Calu3 (cell line): ENCODE results near the gene MARCKSL1. TPM values are rescaled to one million over a fixed set of nuclear protein-coding genes. Genes with fewer than 3 reads are reported as not detected.

Source experiments
- BruUV-seq: library from RNA; stranded (reverse); fragments of 400-500 nt; replicated peaks from 2 replicates; lab custom pipeline; 2021; lab: Mats Ljungman, UMichigan
- CTCF ChIA-PET: fragments of 300-600 bp; sonication (Branson Sonifier 250); formaldehyde crosslinking; loops from one replicate; lab custom pipeline; 2022; ENCODE audit warnings: antibody characterized with exemption; lab: Charles Lee
- DNase-seq: peaks from one replicate; pipeline ENCODE4 v3.0.0; 2022
- H3K27ac Mint-ChIP-seq: one replicate; pipeline ENCODE4 v1.8.0; 2022; ENCODE audit warnings: mixed read lengths; ENCODE audit not compliant: unreplicated experiment
- H3K27me3 Mint-ChIP-seq: one replicate; pipeline ENCODE4 v1.8.0; 2022; ENCODE audit warnings: mixed read lengths; ENCODE audit not compliant: unreplicated experiment
- H3K36me3 Mint-ChIP-seq: one replicate; pipeline ENCODE4 v1.8.0; 2022; ENCODE audit warnings: mild to moderate bottlenecking, moderate library complexity, mixed read lengths; ENCODE audit not compliant: insufficient read depth, unreplicated experiment
- H3K4me1 Mint-ChIP-seq: one replicate; pipeline ENCODE4 v1.8.0; 2022; ENCODE audit warnings: mild to moderate bottlenecking, low read depth, mixed read lengths; ENCODE audit not compliant: unreplicated experiment
- H3K4me3 Mint-ChIP-seq: one replicate; pipeline ENCODE4 v1.8.0; 2022; ENCODE audit warnings: mild to moderate bottlenecking, low read depth, moderate library complexity, mixed read lengths; ENCODE audit not compliant: unreplicated experiment
- H3K9me3 Mint-ChIP-seq: one replicate; pipeline ENCODE4 v1.8.0; 2022; ENCODE audit warnings: low read depth, mixed read lengths; ENCODE audit not compliant: unreplicated experiment
- intact Hi-C: fragments of 100-400 bp; cut with micrococcal nuclease; formaldehyde crosslinking; loops from one replicate; pipeline ENCODE4 v1.10.0; 2022; ENCODE audit not compliant: unreplicated experiment
- total RNA-seq: library from RNA; stranded (reverse); gene quantifications from 2 replicates; pipeline ENCODE4 v1.2.3, GENCODE V29; 2022
- TF ChIP-seq, protein P1 (sequence below): fragments of 200-600 bp; IDR thresholded peaks from one replicate; pipeline ENCODE4 v1.8.0; 2022; ENCODE audit warnings: antibody characterized with exemption; ENCODE audit not compliant: unreplicated experiment

The MARCKSL1 gene
- total RNA-seq, 1 experiment from 2014 or later = 169 TPM

DNA sequence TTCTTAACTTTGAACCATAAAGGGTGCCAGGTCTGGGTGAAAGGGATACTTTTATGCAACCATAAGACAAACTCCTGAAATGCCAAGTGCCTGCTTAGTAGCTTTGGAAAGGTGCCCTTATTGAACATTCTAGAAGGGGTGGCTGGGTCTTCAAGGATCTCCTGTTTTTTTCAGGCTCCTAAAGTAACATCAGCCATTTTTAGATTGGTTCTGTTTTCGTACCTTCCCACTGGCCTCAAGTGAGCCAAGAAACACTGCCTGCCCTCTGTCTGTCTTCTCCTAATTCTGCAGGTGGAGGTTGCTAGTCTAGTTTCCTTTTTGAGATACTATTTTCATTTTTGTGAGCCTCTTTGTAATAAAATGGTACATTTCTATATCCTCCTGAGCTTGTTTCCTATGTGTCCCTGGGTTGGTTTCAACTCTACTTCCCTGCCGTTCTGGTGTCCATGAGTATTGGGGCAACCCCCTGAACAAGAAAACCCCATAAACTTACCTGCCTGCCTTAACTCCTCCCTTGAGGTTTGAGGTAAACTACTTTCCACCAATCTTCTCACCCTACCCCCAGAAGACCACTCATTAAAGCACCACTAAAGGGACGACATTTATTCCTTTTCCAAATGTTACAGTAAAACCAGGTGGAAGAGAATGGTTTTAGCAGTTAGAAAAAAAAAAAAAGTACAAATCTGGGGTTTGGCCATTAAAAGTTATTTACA, 2.6 kb downstream of the MARCKSL1 start:
- Mint-ChIP-seq H3K36me3 (peaks cover 78% of the 10 kb centered on the region), H3K27ac (peak overlapping the region; percentile 80), H3K4me1 (peaks cover 55% of the 10 kb centered on the region), H3K9me3 (no peaks in the 10 kb centered on the region), H3K27me3 (no peaks in the 10 kb centered on the region), H3K4me3 (peak overlapping the region; percentile 85)
- intact Hi-C loops = no loop called here
- no peak for DNase-seq
- CTCF ChIA-PET = interaction anchor here (0.9 to 1.4 kb wide), 3 partner anchors 17 to 42 kb away, joined by 3 to 5 read pairs (median 4); partner anchors contain the start of gene HDAC1
- TF ChIP-seq, protein P1, sequence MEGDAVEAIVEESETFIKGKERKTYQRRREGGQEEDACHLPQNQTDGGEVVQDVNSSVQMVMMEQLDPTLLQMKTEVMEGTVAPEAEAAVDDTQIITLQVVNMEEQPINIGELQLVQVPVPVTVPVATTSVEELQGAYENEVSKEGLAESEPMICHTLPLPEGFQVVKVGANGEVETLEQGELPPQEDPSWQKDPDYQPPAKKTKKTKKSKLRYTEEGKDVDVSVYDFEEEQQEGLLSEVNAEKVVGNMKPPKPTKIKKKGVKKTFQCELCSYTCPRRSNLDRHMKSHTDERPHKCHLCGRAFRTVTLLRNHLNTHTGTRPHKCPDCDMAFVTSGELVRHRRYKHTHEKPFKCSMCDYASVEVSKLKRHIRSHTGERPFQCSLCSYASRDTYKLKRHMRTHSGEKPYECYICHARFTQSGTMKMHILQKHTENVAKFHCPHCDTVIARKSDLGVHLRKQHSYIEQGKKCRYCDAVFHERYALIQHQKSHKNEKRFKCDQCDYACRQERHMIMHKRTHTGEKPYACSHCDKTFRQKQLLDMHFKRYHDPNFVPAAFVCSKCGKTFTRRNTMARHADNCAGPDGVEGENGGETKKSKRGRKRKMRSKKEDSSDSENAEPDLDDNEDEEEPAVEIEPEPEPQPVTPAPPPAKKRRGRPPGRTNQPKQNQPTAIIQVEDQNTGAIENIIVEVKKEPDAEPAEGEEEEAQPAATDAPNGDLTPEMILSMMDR = no peak
- TSS peak; percentile 86 for BruUV-seq

DNA sequence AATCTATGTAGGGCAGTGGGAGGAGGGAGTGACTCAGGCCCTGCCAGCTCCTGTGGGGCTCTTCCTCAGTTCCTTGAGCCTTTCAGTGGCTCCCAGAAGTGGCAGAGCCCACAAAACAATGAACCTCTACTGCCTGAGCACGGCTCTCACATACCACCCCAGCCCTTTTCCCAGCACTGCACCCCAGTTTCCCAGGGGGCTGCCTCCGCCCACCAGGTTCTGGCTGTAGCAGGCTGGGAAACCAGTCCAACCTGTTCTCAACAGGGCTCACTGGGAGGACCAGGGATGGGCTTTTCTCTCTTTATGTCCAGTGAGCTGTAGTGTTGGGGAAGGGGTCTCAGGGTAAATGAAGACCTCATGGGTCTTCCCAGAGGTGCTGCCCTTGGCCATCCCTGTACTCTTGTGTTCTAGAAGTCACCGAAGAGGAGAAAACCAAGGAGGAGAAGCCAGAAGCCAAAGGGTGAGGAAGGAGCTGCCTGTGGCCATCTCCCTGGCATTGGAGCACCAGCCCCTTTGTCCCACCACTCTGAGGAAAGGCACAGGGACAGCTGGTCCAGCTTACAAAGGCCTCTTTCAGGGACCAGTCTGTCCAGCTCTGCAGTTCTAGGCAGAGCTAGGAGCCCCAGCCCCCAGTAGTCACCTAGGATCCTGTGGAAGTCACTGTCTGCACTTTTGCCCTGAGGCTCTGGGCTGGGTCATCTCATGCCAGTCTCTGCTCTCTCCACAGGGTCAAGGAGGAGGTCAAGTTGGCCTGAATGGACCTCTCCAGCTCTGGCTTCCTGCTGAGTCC, 3.5 kb downstream of the MARCKSL1 start:
- Mint-ChIP-seq H3K36me3 (peaks cover 81% of the 10 kb centered on the region), H3K9me3 (no peaks in the 10 kb centered on the region), H3K4me1 (peaks cover 46% of the 10 kb centered on the region), H3K27ac (peak overlapping the region; percentile 74), H3K4me3 (peak overlapping the region; percentile 18), H3K27me3 (no peaks in the 10 kb centered on the region)
- TF ChIP-seq, protein P1 = no peak
- peak; percentile 58 for DNase-seq
- intact Hi-C loops = no loop called here
- CTCF ChIA-PET = interaction anchor here (0.9 to 1.8 kb wide), 4 partner anchors 11 to 41 kb away, joined by 3 to 6 read pairs (median 4); partner anchors contain the start of gene HDAC1
- no TSS peak for BruUV-seq

DNA sequence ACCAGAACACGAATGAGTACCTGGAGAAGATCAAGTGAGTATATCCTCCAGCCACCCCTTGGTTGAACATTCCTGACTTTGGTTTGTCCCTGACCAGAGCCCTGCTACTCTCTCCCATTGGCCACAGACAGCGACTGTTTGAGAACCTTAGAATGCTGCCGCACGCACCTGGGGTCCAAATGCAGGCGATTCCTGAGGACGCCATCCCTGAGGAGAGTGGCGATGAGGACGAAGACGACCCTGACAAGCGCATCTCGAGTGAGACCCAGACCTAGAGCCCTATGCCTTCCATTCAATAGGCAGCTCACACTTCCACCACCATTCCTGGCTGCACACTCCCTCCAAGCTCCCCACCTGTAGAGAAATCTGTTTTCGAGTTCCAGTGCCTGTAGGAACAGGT, 4.5 kb downstream of the MARCKSL1 start:
- no peak for DNase-seq
- peaks cover 74% of the 10 kb centered on the region for H3K36me3 Mint-ChIP-seq
- no peaks in the 10 kb centered on the region for H3K27me3 Mint-ChIP-seq
- intact Hi-C loops = no loop called here
- TF ChIP-seq, protein P1 = no peak
- H3K4me3 Mint-ChIP-seq = no peak overlapping the region
- CTCF ChIA-PET = interaction anchor here (1.8 kb wide), 1 partner anchor 10 kb away, joined by 6 read pairs; no protein-coding TSS in a partner anchor
- H3K4me1 Mint-ChIP-seq = peaks cover 37% of the 10 kb centered on the region
- no TSS peak for BruUV-seq
- no peaks in the 10 kb centered on the region for H3K9me3 Mint-ChIP-seq
- peak overlapping the region; percentile 74 for H3K27ac Mint-ChIP-seq

DNA sequence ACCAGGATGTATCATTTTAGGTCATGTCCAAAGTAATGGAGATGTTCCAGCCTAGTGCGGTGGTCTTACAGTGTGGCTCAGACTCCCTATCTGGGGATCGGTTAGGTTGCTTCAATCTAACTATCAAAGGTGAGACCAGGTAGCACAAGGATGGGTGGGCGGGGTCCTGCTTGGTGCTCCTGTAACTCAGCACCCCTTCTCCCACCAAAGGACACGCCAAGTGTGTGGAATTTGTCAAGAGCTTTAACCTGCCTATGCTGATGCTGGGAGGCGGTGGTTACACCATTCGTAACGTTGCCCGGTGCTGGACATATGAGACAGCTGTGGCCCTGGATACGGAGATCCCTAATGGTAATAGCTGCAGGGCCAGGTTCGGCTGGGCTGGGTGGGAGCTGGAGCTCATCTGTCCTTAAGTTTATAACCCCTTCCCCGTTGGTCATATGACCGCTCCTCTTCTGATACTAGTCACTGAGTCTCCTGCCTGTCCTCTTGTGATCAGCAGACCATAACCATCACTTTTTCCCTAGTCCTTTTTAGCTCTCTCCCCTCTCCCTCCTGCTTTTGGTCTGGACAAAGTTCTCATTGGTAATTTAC, 5.4 kb downstream of the MARCKSL1 start:
- H3K36me3 Mint-ChIP-seq = peaks cover 72% of the 10 kb centered on the region
- TF ChIP-seq, protein P1 = no peak
- peaks cover 37% of the 10 kb centered on the region for H3K4me1 Mint-ChIP-seq
- no peak overlapping the region for H3K4me3 Mint-ChIP-seq
- H3K27ac Mint-ChIP-seq = peak overlapping the region; percentile 74
- H3K27me3 Mint-ChIP-seq = no peaks in the 10 kb centered on the region
- CTCF ChIA-PET = no interaction called here
- DNase-seq = no peak
- no TSS peak for BruUV-seq
- H3K9me3 Mint-ChIP-seq = no peaks in the 10 kb centered on the region
- intact Hi-C loops = no loop called here
